Ectodermal cell (in vitro differentiated cells): Measurements from ENCODE around the gene ZNF618.

Experiments used
- H3K27ac ChIP-seq: 2 replicates; pipeline ENCODE4 v1.7.0; 2013; ENCODE audit warnings: mild to moderate bottlenecking, low read depth, low read length; ENCODE audit not compliant: insufficient read depth, poor library complexity, severe bottlenecking
- H3K27me3 ChIP-seq: 2 replicates; pipeline ENCODE4 v1.7.0; 2013; ENCODE audit warnings: mild to moderate bottlenecking, low read length; ENCODE audit not compliant: insufficient read depth, control insufficient read depth, poor library complexity, severe bottlenecking
- H3K36me3 ChIP-seq: one replicate; pipeline ENCODE4 v1.7.0; 2013; ENCODE audit warnings: low read length; ENCODE audit not compliant: control insufficient read depth, insufficient read depth
- H3K4me1 ChIP-seq: one replicate; pipeline ENCODE4 v1.7.0; 2013; ENCODE audit warnings: low read length; ENCODE audit not compliant: control insufficient read depth, insufficient read depth
- H3K4me3 ChIP-seq: 2 replicates; pipeline ENCODE4 v1.7.0; 2013; ENCODE audit warnings: low read depth, low read length, control low read depth; ENCODE audit not compliant: insufficient read depth
- H3K9me3 ChIP-seq: 2 replicates; pipeline ENCODE4 v1.7.0; 2013; ENCODE audit warnings: mild to moderate bottlenecking, low read length, moderate library complexity; ENCODE audit not compliant: control insufficient read depth
- WGBS, 2 experiments: methylation state at CpG; one replicate each; pipeline ENCODE4 v1.1.7; 2013; ENCODE audit warnings: missing lambda C conversion rate in 2 of 2; 5-methylcytosine and 5-hydroxymethylcytosine counted together

ZNF618 gene

DNA sequence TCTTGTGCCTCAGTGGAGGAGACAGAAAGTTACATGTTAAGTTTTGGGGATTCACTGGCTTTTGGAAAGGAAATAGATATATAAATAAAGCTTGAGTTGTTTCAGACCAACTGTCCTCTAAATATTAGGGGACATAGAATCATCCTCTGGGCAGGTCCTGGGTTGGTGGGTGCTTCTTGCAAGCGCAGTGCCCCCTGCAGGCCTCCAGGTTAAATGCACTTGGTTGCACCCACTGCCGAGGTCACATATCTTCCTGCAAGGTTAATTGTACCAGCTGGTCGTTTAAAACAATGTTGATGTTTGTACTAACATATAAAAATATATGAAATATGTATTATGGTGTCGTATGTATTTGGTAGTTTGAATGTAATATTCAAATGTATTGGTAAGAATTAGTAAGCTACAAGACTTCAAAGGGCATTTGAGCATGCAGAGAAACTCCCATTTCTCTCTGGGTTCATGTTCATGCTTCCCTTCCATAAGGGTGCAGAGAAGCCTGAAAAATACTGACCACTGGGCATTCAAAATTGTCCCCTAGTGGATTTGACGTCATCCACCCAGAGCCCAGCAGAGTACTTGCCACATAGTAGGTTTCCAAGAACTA, 87.0 kb downstream of the ZNF618 start:
- no peaks in the 10 kb centered on the region for H3K36me3 ChIP-seq
- H3K4me1 ChIP-seq: no peaks in the 10 kb centered on the region
- no peaks in the 10 kb centered on the region for H3K27me3 ChIP-seq
- no peak overlapping the region for H3K4me3 ChIP-seq
- no peaks in the 10 kb centered on the region for H3K9me3 ChIP-seq
- 57 to 67% methylated on average over 3 to 5 of the region's 5 CpGs for WGBS, 2 experiments
- no peak overlapping the region for H3K27ac ChIP-seq

- peaks cover 3% of the 10 kb centered on the region for H3K36me3 ChIP-seq
- 91 to 95% methylated on average over 17 of the region's 17 CpGs for WGBS, 2 experiments
- peak overlapping the region; percentile 11 for H3K27ac ChIP-seq
- H3K9me3 ChIP-seq: no peaks in the 10 kb centered on the region
- no peaks in the 10 kb centered on the region for H3K27me3 ChIP-seq
- H3K4me1 ChIP-seq: no peaks in the 10 kb centered on the region
- no peak overlapping the region for H3K4me3 ChIP-seq
Measured at GRCh38 chr9:113963696-113964494, 87.8 kb downstream of the ZNF618 start.

DNA sequence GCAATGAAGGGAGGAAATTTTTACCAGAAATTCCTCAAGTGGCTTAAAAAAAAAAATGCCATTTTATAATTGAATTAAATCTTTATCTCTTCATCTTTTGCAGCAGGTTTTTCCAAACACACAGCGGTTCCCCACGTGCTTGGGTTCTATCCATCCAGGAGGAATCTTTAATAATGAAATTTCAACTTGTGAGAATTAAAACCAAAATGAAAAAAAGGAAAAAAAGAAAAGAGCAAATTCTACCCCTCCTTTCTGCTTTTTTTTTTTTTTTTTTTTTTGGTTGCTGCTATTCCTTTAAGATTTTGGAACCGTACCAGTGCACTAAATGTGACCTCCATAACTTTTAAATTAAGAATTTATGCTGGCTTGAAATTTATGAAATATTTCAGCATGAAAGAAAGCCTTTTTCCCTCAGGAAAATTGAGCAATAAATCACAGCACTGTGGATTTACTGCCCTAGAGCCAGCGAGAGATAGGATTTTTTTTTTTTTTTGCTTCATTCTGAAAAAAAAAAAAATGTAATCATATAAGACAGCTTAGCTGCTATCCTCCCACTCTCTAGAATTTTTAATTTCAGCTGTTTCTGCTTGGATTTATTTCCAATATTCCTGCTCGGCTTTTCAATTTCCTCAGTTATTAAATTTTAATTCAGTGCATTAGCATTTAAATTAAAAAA, 88.5 kb downstream of the ZNF618 start:
- H3K36me3 ChIP-seq: peaks cover 10% of the 10 kb centered on the region
- H3K27ac ChIP-seq: no peak overlapping the region
- H3K27me3 ChIP-seq: no peaks in the 10 kb centered on the region
- no peaks in the 10 kb centered on the region for H3K4me1 ChIP-seq
- WGBS, 2 experiments: 90 to 100% methylated on average over 1 to 4 of the region's 5 CpGs
- no peak overlapping the region for H3K4me3 ChIP-seq
- H3K9me3 ChIP-seq: no peaks in the 10 kb centered on the region

- H3K27ac ChIP-seq: no peak overlapping the region
- H3K9me3 ChIP-seq: no peaks in the 10 kb centered on the region
- H3K36me3 ChIP-seq: peaks cover 25% of the 10 kb centered on the region
- 91 to 94% methylated on average over 5 of the region's 5 CpGs for WGBS, 2 experiments
- no peak overlapping the region for H3K4me3 ChIP-seq
- H3K27me3 ChIP-seq: no peaks in the 10 kb centered on the region
- H3K4me1 ChIP-seq: no peaks in the 10 kb centered on the region
Measured at GRCh38 chr9:113966394-113966793, 90.3 kb downstream of the ZNF618 start.

GRCh38 chr9:113967380-113967779, 91.3 kb downstream of the ZNF618 start:
- WGBS, 2 experiments: 90 to 96% methylated on average over 5 of the region's 5 CpGs
- H3K4me3 ChIP-seq: no peak overlapping the region
- no peaks in the 10 kb centered on the region for H3K27me3 ChIP-seq

DNA sequence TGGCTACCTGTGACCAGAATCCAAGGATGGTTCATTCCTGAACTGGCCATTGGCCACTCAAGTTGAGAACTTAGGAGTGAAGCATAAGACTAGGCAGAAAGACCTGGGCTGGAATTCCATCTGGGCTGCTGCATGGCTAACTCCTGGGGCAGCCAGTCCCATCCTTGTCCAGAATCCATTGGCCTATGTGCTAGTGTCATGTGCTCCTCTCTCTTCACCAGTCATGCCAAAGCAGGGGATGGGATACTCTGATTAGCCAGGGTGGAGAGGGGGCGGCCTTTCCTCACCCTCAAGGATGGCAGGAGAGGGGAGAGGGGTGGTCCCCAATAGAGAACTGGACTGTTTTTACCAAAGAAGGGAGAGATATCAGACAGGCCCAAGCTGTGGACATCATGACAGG, 93.2 kb downstream of the ZNF618 start:
- Histone ChIP-seq H3K27me3 (no peaks in the 10 kb centered on the region), H3K27ac (no peak overlapping the region), H3K9me3 (no peaks in the 10 kb centered on the region), H3K4me3 (no peak overlapping the region), H3K4me1 (no peaks in the 10 kb centered on the region), H3K36me3 (peaks cover 25% of the 10 kb centered on the region)
- WGBS, 2 experiments: 98 to 100% methylated on average over 1 of the region's 1 CpG

More at GRCh38 chr9:113967380-113967779, 91.3 kb downstream of the ZNF618 start:
- Histone ChIP-seq H3K9me3 (no peaks in the 10 kb centered on the region), H3K27ac (no peak overlapping the region), H3K4me1 (no peaks in the 10 kb centered on the region), H3K36me3 (peaks cover 25% of the 10 kb centered on the region)

DNA sequence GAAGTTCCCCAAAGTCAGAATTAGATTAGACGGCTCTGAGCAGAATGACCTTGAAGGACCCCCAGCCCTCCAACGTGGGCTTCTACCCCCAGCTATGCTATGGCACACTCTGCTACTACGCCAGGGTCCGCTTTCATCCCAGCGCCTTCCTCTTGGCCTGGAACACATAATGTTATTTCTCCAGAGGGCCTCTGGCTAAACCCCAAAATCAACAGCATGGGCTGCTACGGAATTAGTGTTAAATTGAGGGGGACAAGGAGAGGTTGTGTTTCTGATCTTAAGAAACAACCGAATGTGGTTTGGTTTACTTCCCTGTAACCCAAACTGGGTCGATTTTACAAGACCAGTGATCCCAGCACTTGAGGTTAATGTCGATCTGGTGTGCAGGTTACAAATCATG, 97.1 kb downstream of the ZNF618 start:
- H3K36me3 ChIP-seq: peaks cover 25% of the 10 kb centered on the region
- H3K9me3 ChIP-seq: no peaks in the 10 kb centered on the region
- no peaks in the 10 kb centered on the region for H3K4me1 ChIP-seq
- 93 to 97% methylated on average over 9 of the region's 9 CpGs for WGBS, 2 experiments
- H3K27ac ChIP-seq: no peak overlapping the region
- H3K4me3 ChIP-seq: no peak overlapping the region
- H3K27me3 ChIP-seq: no peaks in the 10 kb centered on the region

DNA sequence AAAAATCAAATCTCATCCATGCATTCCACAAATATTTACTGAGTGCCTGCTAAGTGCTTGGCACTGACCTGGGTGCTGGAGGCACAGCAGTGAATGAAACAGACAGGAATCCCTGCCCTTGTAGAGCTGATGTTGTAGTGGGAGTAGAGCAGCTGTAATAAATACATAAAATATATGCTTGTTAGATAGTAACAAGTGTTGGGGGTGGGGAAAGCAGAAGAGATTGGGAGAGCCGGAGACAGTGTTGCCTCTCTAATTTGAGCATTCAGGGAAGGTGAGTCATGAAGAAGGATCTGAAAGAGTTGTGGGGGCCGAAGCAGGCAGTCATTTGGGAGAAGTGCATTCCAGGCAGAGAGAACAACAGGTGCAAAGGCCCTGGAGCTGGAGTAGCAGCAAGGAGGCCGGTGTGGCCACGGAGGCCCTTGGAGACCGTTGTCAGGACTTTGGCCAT, 97.9 kb downstream of the ZNF618 start:
- Histone ChIP-seq H3K9me3 (no peaks in the 10 kb centered on the region), H3K36me3 (peaks cover 21% of the 10 kb centered on the region), H3K27ac (no peak overlapping the region), H3K27me3 (no peaks in the 10 kb centered on the region), H3K4me3 (no peak overlapping the region), H3K4me1 (no peaks in the 10 kb centered on the region)
- WGBS, 2 experiments: 90 to 96% methylated on average over 5 of the region's 5 CpGs

- Histone ChIP-seq H3K27me3 (no peaks in the 10 kb centered on the region), H3K4me1 (no peaks in the 10 kb centered on the region), H3K36me3 (peaks cover 3% of the 10 kb centered on the region), H3K4me3 (no peak overlapping the region), H3K27ac (no peak overlapping the region), H3K9me3 (no peaks in the 10 kb centered on the region)
- WGBS, 2 experiments: 96% methylated on average over 8 of the region's 8 CpGs
Measured at GRCh38 chr9:113976915-113977314, 100.8 kb downstream of the ZNF618 start.

GRCh38 chr9:113978725-113979342, 102.7 kb downstream of the ZNF618 start:
- 95% methylated on average over 6 of the region's 6 CpGs for WGBS, 2 experiments
- H3K9me3 ChIP-seq: no peaks in the 10 kb centered on the region
- no peak overlapping the region for H3K27ac ChIP-seq
- peaks cover 3% of the 10 kb centered on the region for H3K36me3 ChIP-seq
- no peak overlapping the region for H3K4me3 ChIP-seq
- H3K27me3 ChIP-seq: no peaks in the 10 kb centered on the region
- no peaks in the 10 kb centered on the region for H3K4me1 ChIP-seq
